G401 (cell line): ENCODE data around the gene ATG9B. TPM values are rescaled to one million over a fixed set of nuclear protein-coding genes. Genes with fewer than 3 reads are reported as not detected.

Experiments used
- DNase-seq: peaks from one replicate; pipeline ENCODE4 v3.0.0-alpha.2; 2015; ENCODE audit warnings: low spot score
- in situ Hi-C: cut with HindIII; loops from 2 replicates; pipeline ENCODE4 v1.10.0; 2016; ENCODE audit warnings: low sequenced_read_pairs, mixed read lengths
- total RNA-seq: library from RNA; depleted of rRNA; stranded (reverse); fragments of >200 nt; shearing (Covaris generic); gene quantifications from 2 replicates; pipeline ENCODE4 v1.2.3, GENCODE V29; 2014; rRNA removed

Gene ATG9B
- total RNA-seq, 1 experiment from 2014 or later, result 0.34 TPM

DNA sequence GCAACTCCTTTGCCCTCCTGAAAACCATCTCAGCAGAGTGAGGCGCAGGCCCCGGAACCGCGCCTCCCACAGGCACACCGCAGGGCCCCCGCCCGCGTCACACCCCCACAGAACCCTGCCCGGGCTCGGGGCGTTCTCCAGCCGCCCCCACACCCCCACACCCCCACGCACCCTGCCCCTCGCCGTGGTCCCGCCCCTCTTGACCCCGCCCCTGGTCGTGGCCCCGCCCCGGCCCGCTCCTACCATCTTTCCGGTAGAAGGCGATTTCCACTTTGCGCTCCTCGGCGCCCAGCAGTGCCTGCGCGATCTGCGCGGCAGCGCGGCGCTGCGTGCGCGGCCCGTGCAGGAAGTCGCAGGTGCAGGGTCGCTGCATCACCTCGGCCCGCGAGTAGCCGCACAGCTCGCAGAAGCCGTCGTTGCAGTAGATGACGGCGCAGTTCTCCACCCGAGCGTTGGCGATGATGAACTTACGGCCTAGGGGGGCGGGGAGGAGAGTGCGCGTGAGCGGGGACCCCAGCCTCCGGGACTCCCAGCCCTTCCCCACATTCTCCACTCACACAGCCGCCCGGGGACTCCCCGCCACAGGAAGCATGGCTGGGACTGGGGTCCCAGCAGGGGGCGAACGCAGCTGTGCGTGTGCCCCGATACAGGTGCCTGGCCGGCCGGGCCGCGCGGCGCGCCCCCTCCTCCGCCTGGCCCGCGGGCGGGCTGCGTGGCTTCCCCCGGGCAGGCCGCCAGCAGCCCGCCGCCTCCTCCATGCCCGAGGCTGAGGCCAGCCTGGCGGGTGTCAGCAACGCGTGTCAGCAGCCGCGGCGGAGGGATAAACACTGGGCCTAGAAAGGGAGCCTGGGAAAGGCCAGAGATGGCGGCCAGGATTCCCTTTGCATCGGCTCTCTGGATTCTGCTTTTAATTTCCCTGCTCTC is 49.6 kb downstream of the ATG9B start:
- in situ Hi-C loops, result no loop called here
- DNase-seq, result peak; percentile 64

DNA sequence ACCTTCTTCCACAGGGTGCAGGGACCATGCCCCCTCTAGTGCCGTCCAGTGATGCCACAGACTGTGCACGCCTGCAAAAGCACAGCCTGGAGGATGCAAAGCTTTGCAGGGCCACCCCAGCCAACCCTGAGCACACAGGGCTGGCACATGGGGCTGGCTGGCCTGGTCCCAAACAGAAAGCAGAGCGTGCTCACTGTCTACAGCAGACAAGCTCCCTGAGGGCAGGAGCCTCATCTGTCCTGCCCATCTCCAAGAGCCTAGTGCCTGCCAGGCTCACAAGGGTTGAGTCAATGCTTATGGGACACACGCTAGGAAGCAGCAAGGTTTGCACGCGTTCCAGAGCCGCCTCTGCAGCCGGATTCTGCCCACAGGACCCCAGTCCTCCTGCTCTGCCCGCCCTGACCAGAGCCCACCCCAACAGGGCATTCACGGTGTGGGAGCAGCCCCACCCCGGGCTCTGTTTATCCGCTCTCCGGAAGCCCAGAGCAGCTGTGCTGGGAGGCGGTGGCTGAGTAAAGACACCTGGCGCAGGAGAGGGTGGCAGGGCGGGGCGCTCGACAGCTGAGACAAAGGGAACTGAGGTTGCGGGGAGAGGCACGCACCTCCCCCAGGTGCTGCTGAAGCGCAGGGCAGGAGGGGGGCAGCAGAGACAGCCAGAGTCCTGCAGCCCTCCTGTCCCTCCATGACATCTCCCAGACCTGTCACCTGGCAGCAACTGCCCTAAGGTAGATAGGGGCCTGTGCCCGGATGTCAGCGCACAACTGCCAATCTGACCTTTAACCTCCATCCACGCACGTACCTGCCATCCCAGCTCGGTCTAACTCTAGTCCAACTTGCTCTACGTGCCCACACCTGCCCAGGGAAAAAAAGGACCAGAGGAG is 50.5 kb downstream of the ATG9B start:
- in situ Hi-C loops, result no loop called here
- no peak for DNase-seq

DNA sequence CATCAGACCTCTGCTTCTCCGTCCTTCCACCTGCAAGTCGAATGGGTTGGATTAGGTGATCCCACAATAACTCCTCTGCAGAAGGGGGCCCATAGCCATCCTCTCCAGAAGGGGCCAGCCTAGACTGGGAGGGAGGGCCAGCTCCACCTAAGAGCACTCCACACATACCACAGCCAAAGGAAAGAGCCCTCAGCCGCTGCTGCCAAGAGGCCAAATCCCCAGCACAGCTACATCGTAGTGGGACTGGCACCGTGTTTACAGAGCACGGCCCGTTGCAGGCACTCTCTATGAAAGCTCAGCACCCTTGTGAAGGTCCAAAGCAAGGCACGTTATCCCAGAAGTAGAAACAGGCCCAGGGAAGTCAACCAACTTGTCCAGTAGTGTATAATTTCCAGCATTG is 51.6 kb downstream of the ATG9B start:
- in situ Hi-C loops, result no loop called here
- no peak for DNase-seq

DNA sequence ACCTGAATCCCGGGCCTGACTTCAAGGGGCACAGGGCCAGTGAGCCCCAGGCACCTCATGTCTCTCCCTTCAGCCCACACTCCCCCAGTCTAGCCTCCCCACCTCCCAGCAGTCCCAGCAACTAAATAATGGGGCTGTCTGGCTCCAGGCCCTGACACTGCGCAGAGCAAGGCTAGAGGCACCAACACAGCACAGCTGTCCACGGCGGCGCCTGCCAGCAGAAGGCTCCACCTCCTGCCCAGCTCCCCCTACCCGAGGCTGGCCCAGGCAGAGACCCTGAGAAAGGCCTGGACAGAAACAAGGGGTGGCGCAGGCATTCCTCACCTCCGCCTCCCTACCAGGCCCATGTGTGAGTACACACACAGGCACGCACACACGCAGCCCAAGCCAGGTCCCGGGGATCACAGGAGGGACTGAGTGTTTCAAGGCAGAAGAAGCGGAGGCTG is 52.2 kb downstream of the ATG9B start:
- in situ Hi-C loops, result no loop called here
- no peak for DNase-seq

DNA sequence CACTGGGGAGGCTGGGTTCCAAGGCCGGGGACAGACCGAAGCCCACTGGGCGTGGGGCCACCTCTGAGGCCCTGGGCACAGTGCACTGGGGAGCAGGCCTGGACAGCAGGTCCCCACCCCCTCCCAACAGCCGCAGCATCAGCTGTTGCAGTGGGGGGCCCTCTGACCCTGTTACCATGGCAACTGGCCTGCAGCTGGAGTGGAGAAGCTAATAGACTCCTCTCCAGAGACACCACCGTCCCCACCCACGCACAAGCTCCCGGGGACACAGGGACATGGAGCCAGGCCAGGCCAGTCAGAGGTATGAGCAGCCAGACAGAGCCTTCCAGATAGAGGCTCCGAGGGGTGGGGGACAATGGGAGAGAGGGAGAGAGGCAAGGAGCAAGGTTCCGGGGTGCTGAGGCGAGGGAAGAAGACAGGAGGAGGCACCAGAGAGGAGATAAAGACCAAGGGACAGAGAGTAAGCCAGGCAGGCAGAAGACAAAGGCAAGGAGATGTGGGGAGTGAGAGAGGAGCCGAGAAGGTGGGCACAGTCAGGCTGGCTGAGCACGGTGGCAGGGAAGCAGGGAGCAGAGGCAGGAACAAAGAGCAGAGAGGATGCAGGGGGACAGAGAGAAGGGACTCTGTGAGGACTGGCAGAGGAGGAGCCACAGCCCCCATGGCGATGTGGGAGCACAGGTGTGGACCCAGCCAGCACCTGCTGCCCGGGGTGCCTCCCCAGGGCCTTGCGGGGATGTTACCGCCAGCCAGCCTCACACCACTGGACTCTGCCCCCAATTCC is 52.9 kb downstream of the ATG9B start:
- DNase-seq, result no peak
- in situ Hi-C loops, result no loop called here

DNA sequence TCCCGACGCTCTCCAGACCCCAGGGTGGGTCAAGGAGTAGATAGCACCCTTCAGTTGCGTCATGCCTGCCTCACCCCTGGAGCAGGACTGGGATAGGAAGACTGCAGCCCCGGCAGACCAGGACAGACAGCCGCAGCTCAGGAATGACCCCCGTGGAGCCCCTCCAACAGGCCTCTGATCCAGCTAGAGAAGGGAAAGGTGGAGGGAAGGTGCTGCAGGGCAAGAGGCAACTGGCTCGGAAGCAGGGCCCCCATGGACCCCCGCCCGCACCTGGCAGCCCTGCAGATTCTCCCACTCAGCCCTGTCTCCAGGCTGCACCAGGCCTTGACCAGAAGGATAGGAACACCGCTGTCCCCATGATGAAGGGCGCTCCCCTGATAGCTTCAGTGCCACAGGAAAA is 53.9 kb downstream of the ATG9B start:
- in situ Hi-C loops, result no loop called here
- DNase-seq, result no peak

DNA sequence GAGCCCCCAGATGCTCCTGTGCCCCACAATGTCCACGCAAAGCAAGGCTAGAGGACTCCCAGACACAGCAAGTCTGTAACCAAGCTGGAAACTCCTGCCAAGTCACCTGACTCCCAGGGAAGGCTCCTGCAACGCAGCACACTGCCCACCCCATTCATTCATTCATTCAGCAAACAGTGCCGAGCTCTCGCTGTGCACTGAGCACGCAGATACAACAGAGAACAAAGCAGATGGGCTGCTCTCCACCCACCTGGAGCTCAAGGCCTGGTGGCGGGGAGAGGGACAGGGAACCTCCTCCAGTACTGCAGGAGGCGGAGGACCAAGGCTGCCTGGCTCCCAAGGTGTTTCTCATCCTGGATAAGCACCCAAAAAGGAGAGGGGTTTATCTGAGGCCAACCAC is 54.8 kb downstream of the ATG9B start:
- in situ Hi-C loops, result no loop called here

DNA sequence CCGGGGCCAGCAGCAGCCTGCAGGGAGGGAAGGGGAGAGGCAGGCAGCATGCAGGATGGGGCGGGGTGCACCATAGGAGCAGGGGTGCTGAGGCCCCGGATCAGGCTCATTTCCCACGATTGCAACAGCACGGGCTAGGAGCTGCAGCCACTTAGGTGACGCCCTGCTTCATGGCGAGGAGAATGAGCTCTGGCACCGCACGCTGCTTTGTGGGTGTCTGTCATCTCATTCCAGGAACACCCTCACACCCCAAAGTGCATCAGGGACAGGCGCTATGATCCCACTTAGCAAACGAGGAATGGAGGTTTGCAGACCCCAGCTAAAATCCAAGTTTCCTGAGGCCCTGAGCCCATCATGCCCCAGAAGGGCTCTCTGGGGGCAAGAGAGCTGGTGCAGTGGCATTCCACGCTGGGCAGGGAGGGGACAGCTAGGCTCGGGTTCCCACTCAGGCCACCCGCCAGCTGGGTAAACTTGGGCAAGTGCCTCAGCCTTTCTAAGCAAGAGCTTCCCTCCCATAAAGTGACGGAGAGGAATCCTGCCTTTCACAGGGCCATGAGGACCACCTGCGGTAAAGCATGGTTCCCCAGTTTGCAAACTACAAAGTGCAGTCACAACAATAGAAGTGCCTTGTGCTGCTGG is 55.4 kb downstream of the ATG9B start:
- in situ Hi-C loops, result no loop called here
- peak; percentile 43 for DNase-seq

More for the DNA sequence above, 54.8 kb downstream of the ATG9B start:
- peak; percentile 90 for DNase-seq

DNA sequence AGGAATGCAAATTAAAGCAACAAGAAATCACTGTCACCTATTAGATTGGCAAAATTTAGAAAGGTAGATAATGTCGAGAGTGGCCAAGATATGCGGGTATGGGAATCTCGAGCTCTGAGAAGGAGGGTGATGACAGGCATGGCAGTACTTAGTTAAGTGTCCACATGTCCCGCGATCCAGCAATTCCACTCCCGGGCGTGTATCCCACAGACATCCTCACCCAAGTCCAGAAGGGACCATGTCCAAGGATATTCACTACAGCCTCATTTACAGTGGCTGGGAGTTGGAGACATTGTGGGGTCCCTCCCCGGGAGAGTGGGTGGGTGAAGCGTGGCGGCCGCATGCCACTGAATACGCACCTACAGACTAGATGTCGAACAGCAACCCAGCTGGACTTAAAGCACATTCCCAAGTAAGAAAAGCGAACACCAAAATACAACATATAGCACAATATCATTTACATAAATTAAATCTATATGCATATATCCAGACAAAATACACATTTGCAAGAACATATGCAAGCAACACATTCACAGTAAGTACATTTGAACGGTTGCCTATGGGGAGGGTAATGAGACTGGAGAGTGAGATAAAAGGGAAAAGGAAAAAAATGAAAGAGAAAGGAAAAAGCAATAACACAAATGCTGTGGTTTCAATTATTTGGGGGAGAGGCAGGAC is 56.1 kb downstream of the ATG9B start:
- in situ Hi-C loops, result no loop called here

DNA sequence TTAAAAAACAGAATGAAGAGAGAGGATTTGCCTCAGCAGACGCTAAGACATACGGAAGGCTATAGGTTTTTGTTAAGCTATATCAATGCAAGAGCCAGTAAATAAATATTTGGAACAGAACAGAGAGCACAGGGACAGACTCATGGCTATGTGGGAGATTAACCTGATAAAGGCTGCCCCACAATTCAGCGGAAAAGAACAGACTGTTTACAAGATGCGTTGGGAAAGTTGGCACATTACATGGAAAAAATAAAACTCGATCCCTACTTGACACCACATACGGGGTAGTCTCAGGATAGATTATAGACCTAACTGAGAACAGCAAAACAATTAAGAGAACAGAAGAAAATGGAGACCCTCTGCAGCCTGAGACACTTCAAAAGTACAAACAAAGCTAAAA is 56.9 kb downstream of the ATG9B start:
- no peak for DNase-seq
- in situ Hi-C loops, result no loop called here

More for the DNA sequence above, 56.1 kb downstream of the ATG9B start:
- DNase-seq, result no peak

DNA sequence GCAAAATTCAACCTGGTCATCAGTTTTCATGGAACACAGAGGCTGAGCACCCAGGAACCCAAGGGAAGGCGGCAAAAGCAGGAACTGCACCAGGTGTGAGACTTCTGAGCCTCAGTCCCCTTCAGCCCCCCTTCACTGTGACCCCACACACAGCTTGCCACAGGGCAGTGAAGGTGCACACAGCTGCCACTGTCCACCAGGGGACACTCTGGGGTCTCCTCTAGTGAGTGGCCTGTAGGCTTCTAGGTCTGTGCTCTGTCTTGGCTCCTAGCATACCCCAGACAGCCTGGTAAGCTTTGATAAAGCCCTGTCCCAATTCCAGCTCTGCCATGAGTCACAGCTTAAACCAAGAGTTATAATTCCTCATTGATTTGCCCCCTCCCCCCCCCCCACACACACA is 58.3 kb downstream of the ATG9B start:
- in situ Hi-C loops, result no loop called here
- peak; percentile 35 for DNase-seq

DNA sequence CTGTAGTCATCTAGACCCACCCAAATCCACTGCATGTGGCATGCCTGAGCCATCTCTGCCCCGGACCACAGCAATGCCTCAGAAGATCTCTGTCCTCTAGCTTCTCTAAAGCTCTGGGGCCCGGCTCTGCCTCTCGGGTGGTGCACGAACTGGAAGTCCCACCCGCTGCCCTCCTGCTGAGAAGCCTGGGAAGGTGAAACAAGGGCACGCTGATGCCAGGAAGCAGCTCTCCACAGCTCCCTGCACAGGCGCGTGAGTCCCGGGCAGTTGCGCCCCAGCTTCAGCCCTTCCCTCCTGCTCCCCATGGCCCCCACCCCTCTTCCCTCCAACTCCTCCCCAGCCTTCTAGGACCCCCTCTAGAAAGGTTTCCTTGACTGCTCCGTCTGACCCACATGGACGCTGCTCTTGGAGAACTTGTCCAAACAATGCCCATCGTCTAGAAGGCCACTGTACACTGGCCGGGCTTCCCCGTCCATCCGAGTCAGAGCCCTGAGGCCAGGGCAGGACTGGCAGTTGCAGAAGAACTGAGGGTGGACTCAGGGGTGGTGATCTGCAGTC is 58.9 kb downstream of the ATG9B start:
- in situ Hi-C loops, result no loop called here
- DNase-seq, result no peak

Other genes with a start within 250 kb of the ATG9B start
- 1.8 and 7.8 TPM in 2 replicates for gene TMEM176B, start 224.1 kb downstream of the ATG9B start, total RNA-seq
- gene TMEM176A, start 223.7 kb downstream of the ATG9B start, total RNA-seq, result not detected in 2 replicates
- 0.92 TPM in 1 of 2 replicates, not detected in the other for gene AOC1, start 172.0 kb downstream of the ATG9B start, total RNA-seq
- 10.8 and 11.5 TPM in 2 replicates for gene KCNH2, start 46.2 kb downstream of the ATG9B start, total RNA-seq
- 34.5 and 41.6 TPM in 2 replicates for gene NOS3, start 33.5 kb downstream of the ATG9B start, total RNA-seq
- 34.0 and 57.0 TPM in 2 replicates for gene ABCB8, start 4.0 kb upstream of the ATG9B start, total RNA-seq
- gene ASIC3, start 24.0 kb upstream of the ATG9B start, total RNA-seq, result not detected in 2 replicates
- 18.5 and 25.3 TPM in 2 replicates for gene CDK5, start 33.4 kb upstream of the ATG9B start, total RNA-seq
- gene SLC4A2, start 35.1 kb upstream of the ATG9B start, total RNA-seq, result 363 and 382 TPM in 2 replicates
- gene FASTK, start 56.3 kb upstream of the ATG9B start, total RNA-seq, result 57.2 and 62.9 TPM in 2 replicates
- gene TMUB1, start 59.0 kb upstream of the ATG9B start, total RNA-seq, result 94.3 and 112 TPM in 2 replicates
- gene AGAP3, start 62.0 kb upstream of the ATG9B start, total RNA-seq, result 49.4 and 51.9 TPM in 2 replicates
- gene GBX1, start 143.2 kb upstream of the ATG9B start, total RNA-seq, result 0.37 TPM in 1 of 2 replicates, not detected in the other
- not detected in 2 replicates for gene ASB10, start 162.8 kb upstream of the ATG9B start, total RNA-seq
- gene H2BK1, start 186.0 kb upstream of the ATG9B start, total RNA-seq, result not detected in 2 replicates
- gene ABCF2, start 202.7 kb upstream of the ATG9B start, total RNA-seq, result 63.0 and 99.0 TPM in 2 replicates
- 22.3 and 31.1 TPM in 2 replicates for gene CHPF2, start 208.0 kb upstream of the ATG9B start, total RNA-seq
- gene SMARCD3, start 224.2 kb upstream of the ATG9B start, total RNA-seq, result 65.7 and 68.2 TPM in 2 replicates